PFSK-1 (cell line): ENCODE data around the gene PICALM.

Experiments
- FOXP2 ChIP-seq: optimal IDR thresholded peaks from 2 replicates; pipeline ENCODE3; 2011; ENCODE audit warnings: borderline replicate concordance, control low read depth, inconsistent platforms; ENCODE audit not compliant: insufficient read depth; ENCODE audit errors: extremely low read length, extremely low read depth
- POLR2AphosphoS5 ChIP-seq: IDR thresholded peaks from 2 replicates; pipeline ENCODE4 v1.6.1; 2012; ENCODE audit warnings: low read depth, mild to moderate bottlenecking, control low read depth, low read length, moderate library complexity
- REST ChIP-seq, 2 experiments: IDR thresholded peaks; 2 replicates each; pipeline versions ENCODE4 v1.6.1 to v1.8.0; 2011 to 2012; ENCODE audit warnings: low read depth in 2 of 2, low read length in 2 of 2, control low read depth in 1 of 2, inconsistent platforms in 1 of 2, mild to moderate bottlenecking in 1 of 2, moderate library complexity in 1 of 2; ENCODE audit not compliant: insufficient read depth in 1 of 2
- SIN3A ChIP-seq: IDR thresholded peaks from 2 replicates; pipeline ENCODE4 v1.6.1; 2012; ENCODE audit warnings: mild to moderate bottlenecking, low read length, moderate library complexity, borderline replicate concordance; ENCODE audit not compliant: insufficient read depth
- TAF1 ChIP-seq: IDR thresholded peaks from 2 replicates; pipeline ENCODE4 v1.6.1; 2012; ENCODE audit warnings: low read length, control low read depth, borderline replicate concordance; ENCODE audit not compliant: insufficient read depth

- no peak for TF ChIP-seq POLR2AphosphoS5
- no peak for TF ChIP-seq REST (IDR thresholded peaks at IDR 0.05; ENCODE audit: insufficient read depth in 1 of 2, low read depth in 2 of 2, low read length in 2 of 2)
- TF ChIP-seq TAF1 = no peak
- no peak for TF ChIP-seq SIN3A
- TF ChIP-seq FOXP2 = no peak
These were observed 129.5 kb downstream of the PICALM start for GRCh38 chr11:85939099-85940015.
